Measurements from ENCODE around the gene SLC12A7. TPM values are rescaled to one million over a fixed set of nuclear protein-coding genes. Genes with fewer than 3 reads are reported as not detected.

SLC12A7 gene
- total and polyA plus RNA-seq, 9 of the 15 experiments (the other 6 are each of a cell fraction or from before 2014, with no cell fraction given): 0.01 to 3.1 (median 0.56) TPM

DNA sequence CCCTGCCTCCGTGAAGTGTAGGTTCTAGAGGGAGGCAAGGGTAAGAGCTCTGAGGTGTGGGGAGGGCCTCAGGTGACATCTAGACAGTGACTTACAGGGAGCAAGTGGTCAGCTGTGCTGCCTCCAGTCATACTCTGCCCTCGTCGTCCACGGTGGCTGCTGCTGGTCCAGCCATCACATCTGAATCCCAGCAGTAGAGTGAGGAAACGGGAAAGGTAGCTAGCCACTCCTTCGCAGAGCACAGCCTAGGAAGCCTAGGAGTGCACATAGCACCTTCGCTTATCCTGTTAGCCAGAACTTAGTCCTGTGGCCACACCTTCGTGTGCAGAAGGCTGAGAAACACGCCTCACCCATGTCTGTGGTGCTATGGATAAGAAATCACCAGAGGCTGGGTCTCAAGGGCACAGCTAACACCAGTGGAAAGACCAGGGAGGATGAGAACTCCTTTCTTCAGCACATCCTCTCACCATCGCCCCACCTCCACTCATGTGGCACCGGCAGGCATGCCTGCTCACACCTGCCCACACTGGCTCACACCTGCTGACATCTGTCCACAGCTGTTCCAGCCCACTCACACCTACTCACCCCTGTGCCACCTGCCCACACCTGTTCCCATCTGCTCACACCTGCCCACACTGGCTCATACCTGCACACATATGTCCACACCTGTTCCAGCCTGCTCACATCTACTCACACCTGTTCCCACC is 45.0 kb upstream of the SLC12A7 start:
- no peaks in the 10 kb centered on the region for H3K79me2 ChIP-seq (ENCODE audit: control insufficient read depth, insufficient read depth, low read length)
- BruUV-seq (replicated peaks): no TSS peak
- H4K20me1 ChIP-seq (replicated peaks; ENCODE audit: control insufficient read depth, insufficient read depth, low read length): peaks cover 44% of the 10 kb centered on the region
- no peak overlapping the region for H3K4me2 ChIP-seq (ENCODE audit: insufficient read depth, low read length)
- in situ Hi-C loops (cut with MboI) (no loop called here), intact Hi-C loops (cut with micrococcal nuclease) (no loop called here)
- ATAC-seq (no peak), FAIRE-seq (no peak), DNase-seq (ENCODE audit: extremely low read depth in 1 of 4, low spot score in 3 of 4) (no peak)
- H3K9ac ChIP-seq (ENCODE audit: insufficient read depth in 1 of 2, low read depth in 2 of 2, low read length in 2 of 2): no peak overlapping the region
- no peak overlapping the region for H2AFZ ChIP-seq (ENCODE audit: low read depth, low read length)
- 11% methylated on average over 11 of the region's 11 CpGs for WGBS (ENCODE audit: insufficient coverage, low coverage, missing lambda C conversion rate)
- H3K27me3 ChIP-seq (ENCODE audit: control insufficient read depth in 2 of 2, insufficient read depth in 2 of 2, low read length in 2 of 2): peaks cover 50 to 85% of the 10 kb centered on the region in 2 experiments
- no peaks in the 10 kb centered on the region for H3K36me3 ChIP-seq (ENCODE audit: control insufficient read depth, insufficient read depth, low read length)
- no peak overlapping the region for H3K4me3 ChIP-seq
- H3K27ac ChIP-seq (ENCODE audit: extremely low read depth, low read depth, low read length): no peak overlapping the region
- CTCF ChIA-PET (ENCODE audit: low intra/inter-chr PET ratio): no interaction called here
- POLR2A ChIA-PET: interaction anchor here (0.8 kb wide), 1 partner anchor 32 kb away, joined by 3 read pairs; no protein-coding TSS in a partner anchor
- peaks cover 4% of the 10 kb centered on the region for H3K9me1 ChIP-seq (ENCODE audit: control insufficient read depth, insufficient read depth, low read length)
- H3K9me3 ChIP-seq (replicated peaks; ENCODE audit: control insufficient read depth, insufficient read depth, low read depth, low read length): peaks cover 5% of the 10 kb centered on the region; the same call in 1 of the 2 replicates
- TF ChIP-seq, protein P1, sequence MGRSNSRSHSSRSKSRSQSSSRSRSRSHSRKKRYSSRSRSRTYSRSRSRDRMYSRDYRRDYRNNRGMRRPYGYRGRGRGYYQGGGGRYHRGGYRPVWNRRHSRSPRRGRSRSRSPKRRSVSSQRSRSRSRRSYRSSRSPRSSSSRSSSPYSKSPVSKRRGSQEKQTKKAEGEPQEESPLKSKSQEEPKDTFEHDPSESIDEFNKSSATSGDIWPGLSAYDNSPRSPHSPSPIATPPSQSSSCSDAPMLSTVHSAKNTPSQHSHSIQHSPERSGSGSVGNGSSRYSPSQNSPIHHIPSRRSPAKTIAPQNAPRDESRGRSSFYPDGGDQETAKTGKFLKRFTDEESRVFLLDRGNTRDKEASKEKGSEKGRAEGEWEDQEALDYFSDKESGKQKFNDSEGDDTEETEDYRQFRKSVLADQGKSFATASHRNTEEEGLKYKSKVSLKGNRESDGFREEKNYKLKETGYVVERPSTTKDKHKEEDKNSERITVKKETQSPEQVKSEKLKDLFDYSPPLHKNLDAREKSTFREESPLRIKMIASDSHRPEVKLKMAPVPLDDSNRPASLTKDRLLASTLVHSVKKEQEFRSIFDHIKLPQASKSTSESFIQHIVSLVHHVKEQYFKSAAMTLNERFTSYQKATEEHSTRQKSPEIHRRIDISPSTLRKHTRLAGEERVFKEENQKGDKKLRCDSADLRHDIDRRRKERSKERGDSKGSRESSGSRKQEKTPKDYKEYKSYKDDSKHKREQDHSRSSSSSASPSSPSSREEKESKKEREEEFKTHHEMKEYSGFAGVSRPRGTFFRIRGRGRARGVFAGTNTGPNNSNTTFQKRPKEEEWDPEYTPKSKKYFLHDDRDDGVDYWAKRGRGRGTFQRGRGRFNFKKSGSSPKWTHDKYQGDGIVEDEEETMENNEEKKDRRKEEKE (IDR thresholded peaks at IDR 0.05; ENCODE audit: borderline replicate concordance in 1 of 2, control insufficient read depth in 1 of 2, low read depth in 2 of 2, low read length in 1 of 2): no peak
- TF ChIP-seq HLTF (IDR thresholded peaks at IDR 0.05) (peak; percentile 63; the same call in 1 of the 2 replicates), JUN (IDR thresholded peaks at IDR 0.05; ENCODE audit: borderline replicate concordance, low read depth, low read length) (no peak), JUN (CRISPR knock-in tag; IDR thresholded peaks at IDR 0.05; ENCODE audit: borderline replicate concordance) (no peak), PYGO2 (tag; IDR thresholded peaks at IDR 0.05) (no peak), SMARCA5 (IDR thresholded peaks at IDR 0.05) (0 out of 2 replicates have a peak, but pooled peaks have one; percentile 16), PTBP1 (IDR thresholded peaks at IDR 0.05; ENCODE audit: low read depth, low read length) (0 out of 2 replicates have a peak, but pooled peaks have one; percentile 78), RBM25 (IDR thresholded peaks at IDR 0.05; ENCODE audit: low read depth, low read length, severe bottlenecking) (peak; percentile 93)
- TF ChIP-seq, protein P2, sequence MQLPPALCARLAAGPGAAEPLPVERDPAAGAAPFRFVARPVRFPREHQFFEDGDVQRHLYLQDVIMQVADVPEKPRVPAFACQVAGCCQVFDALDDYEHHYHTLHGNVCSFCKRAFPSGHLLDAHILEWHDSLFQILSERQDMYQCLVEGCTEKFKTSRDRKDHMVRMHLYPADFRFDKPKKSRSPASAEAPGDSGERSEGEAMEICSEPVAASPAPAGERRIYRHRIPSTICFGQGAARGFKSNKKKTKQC (CRISPR knock-in tag; IDR thresholded peaks at IDR 0.05): 0 out of 2 replicates have a peak, but pooled peaks have one; percentile 40
- H3K4me1 ChIP-seq (replicated peaks in 1 of 2; ENCODE audit: control insufficient read depth in 2 of 2, insufficient read depth in 2 of 2, low read length in 2 of 2): peaks cover 0 to 26% of the 10 kb centered on the region in 2 experiments; a peak in 2 of 5 replicates

All from K562 (cell line).